Measurements from ENCODE around the gene ANK2. TPM values are rescaled to one million over a fixed set of nuclear protein-coding genes. Genes with fewer than 3 reads are reported as not detected.
"Not testable (repeated sequence)": the region's sequence is repeated elsewhere in the genome, so short reads cannot be mapped to it uniquely, and the experiment has no call there.

Gene ANK2
- total RNA-seq, 1 experiment from 2014 or later = 5.6 TPM

DNA sequence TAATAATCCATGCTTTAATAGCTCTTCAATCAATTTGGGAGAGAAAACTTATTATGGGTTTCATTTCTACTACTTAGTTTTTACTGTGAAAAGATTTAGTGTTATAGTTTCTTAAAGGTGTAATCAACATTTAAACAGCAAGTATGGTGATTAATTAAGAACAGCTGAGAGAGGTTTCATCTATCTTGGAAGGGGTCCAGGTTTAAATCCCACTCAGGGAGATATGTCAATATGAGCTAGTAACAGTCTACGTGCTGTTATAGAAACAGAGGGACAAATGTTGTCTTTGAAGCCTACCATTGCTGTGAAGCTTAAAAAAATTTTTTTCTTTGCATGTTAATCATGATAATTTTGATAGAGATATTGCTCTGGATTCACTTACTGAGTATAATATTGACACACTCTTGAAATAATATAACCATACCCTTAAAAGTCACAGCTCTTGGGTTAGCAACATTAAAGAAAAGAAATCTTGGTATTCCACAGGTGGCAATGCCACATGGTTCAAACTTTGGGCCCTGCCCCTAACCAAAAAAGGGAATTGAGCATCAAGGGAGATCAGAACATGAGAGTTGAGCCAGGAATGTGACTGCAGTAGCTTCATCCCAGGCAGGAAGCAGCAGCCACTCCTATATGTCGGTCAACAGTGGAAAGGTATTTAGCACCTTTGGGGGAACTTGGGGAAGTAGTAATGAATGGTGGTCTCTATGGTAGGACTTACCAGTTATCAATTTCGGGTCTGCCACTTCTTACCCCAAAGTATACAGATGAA lies 107.8 kb downstream of the ANK2 start:
- Histone ChIP-seq H3K4me3 (no peak overlapping the region), H3K36me3 (no peaks in the 10 kb centered on the region), H3K27me3 (no peaks in the 10 kb centered on the region; the same call in 1 of the 2 replicates), H3K9me3 (no peaks in the 10 kb centered on the region)
- no peak for DNase-seq

DNA sequence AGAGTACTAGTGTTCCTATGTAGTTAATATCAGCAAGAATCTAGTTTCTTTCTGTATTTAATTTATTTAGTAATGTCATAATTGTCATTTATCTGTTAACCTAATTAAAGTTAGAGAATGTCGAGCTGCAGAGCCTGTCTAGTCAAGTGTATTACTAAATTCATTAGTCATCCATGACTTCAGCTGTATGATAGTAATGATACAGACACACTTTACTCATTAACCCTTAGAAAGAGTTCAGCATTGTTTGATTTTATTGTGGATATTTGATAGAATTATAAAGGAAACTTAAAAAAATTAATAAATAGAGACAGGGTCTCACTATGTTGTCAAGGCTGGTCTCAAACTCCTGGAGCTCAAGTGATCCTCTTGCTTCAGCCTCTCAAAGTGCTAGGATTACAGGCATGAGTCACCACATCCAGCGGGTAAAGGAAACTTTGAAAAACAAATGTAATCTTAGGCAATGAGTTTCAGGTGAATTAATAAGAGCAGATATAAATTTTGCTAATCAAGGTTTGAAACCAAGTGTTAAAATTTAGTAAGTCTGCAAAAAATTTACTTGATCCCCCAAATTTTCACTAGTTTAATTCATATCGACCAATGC lies 110.6 kb downstream of the ANK2 start:
- no peaks in the 10 kb centered on the region for H3K9me3 ChIP-seq
- no peak for DNase-seq
- no peaks in the 10 kb centered on the region for H3K36me3 ChIP-seq
- no peaks in the 10 kb centered on the region for H3K27me3 ChIP-seq
- no peak overlapping the region for H3K4me3 ChIP-seq

GRCh38 chr4:113160548-113160947 lies 111.1 kb downstream of the ANK2 start:
- DNase-seq = no peak
- Histone ChIP-seq H3K4me3 (no peak overlapping the region), H3K9me3 (no peaks in the 10 kb centered on the region), H3K36me3 (no peaks in the 10 kb centered on the region), H3K27me3 (no peaks in the 10 kb centered on the region)

DNA sequence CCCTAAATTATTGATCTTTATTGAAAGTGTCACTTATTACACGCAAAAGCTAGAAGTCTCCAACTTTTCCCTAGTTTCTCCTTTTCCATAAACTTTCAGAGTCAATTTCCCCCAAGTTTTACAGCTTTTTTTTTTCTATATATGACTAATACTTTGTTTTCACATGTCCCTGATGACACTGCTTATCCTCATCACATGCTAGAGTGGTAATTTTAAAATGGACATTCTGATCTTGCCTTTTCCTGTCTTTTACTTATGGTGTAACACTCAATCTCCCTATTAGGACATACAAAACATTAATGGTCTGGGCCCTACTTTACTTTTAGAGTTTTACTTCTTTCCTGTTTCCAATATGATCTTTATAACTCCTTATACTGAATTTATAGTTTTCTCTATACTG lies 112.6 kb downstream of the ANK2 start:
- no peak for DNase-seq
- no peak overlapping the region for H3K4me3 ChIP-seq
- no peaks in the 10 kb centered on the region for H3K27me3 ChIP-seq
- no peaks in the 10 kb centered on the region for H3K36me3 ChIP-seq
- no peaks in the 10 kb centered on the region for H3K9me3 ChIP-seq

- Histone ChIP-seq H3K27me3 (no peaks in the 10 kb centered on the region), H3K36me3 (no peaks in the 10 kb centered on the region), H3K4me3 (no peak overlapping the region), H3K9me3 (no peaks in the 10 kb centered on the region)
- no peak for DNase-seq
Observed at GRCh38 chr4:113169368-113169767, 119.9 kb downstream of the ANK2 start.

DNA sequence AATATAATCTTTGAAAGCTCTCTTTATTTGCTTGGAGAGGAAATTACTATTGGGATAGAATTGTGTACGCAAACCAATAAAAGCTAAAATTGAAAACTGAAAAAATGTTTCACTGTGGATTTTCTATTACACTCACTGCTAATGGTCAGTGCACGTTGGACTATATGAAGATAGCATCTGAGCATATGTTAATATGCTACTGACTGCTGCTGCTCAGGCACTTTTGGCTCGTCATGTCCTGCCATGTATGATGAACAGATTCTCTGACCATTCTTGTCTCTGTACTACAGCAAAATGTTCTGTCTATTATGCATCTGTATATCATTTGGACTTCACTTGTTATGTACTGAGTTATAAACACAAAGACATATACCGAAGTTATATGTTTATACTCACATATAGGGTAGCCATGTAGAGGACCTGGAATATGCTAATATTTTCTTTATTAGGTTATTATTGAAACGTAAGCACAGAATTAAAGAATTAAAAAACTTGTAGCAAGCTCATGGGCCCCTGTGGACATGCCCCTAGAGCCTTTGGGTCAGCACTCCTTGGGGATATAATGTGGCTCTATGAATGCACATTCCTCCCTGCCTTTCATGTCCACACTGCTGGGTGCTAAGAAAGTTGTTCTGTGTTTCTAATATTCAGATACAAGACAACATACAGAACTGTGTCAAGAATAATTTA lies 120.8 kb downstream of the ANK2 start:
- Histone ChIP-seq H3K27me3 (no peaks in the 10 kb centered on the region), H3K36me3 (no peaks in the 10 kb centered on the region), H3K9me3 (no peaks in the 10 kb centered on the region), H3K4me3 (no peak overlapping the region)
- no peak for DNase-seq

- Histone ChIP-seq H3K27me3 (no peaks in the 10 kb centered on the region), H3K4me3 (no peak overlapping the region), H3K36me3 (no peaks in the 10 kb centered on the region), H3K9me3 (no peaks in the 10 kb centered on the region)
- DNase-seq = no peak
Observed at GRCh38 chr4:113170805-113171468, 121.5 kb downstream of the ANK2 start.

DNA sequence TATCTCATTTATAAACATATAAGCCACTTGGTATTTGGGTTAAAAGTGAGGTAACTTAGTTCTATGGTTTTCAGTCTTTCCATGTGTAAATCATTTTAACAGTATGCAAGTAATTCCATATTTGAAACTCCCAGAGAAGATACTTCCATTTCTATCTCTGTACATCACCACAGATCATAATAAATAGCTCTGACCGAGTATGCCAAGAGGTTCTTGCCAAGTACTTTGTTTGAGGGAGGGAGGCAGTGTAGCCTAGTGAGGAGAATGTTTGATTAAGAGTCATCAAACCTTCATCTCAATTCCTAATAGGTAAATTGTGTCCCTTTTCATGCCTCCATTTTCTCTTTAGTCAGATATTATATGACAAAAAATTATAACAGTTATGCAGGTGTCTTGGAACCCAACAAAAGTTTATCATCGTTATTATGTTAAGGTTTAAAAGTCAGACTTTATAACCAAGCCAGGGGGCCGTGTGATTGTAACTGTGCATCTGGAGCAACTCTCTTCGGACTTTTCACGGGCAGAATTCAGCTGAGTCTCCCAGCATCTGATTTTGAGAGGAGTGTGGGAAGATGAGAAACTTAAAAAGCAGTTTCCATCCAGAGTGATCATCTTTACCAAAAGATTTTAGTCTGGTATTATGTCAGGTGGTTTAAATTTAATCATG lies 123.8 kb downstream of the ANK2 start:
- no peaks in the 10 kb centered on the region for H3K36me3 ChIP-seq
- H3K27me3 ChIP-seq = no peaks in the 10 kb centered on the region
- no peak overlapping the region for H3K4me3 ChIP-seq
- H3K9me3 ChIP-seq = no peaks in the 10 kb centered on the region
- DNase-seq = no peak

- DNase-seq = no peak
- Histone ChIP-seq H3K4me3 (no peak overlapping the region), H3K9me3 (no peaks in the 10 kb centered on the region), H3K27me3 (no peaks in the 10 kb centered on the region), H3K36me3 (no peaks in the 10 kb centered on the region)
Observed at GRCh38 chr4:113173793-113174264, 124.4 kb downstream of the ANK2 start.

GRCh38 chr4:113179091-113179490 lies 129.6 kb downstream of the ANK2 start:
- H3K9me3 ChIP-seq = no peaks in the 10 kb centered on the region
- no peak for DNase-seq

DNA sequence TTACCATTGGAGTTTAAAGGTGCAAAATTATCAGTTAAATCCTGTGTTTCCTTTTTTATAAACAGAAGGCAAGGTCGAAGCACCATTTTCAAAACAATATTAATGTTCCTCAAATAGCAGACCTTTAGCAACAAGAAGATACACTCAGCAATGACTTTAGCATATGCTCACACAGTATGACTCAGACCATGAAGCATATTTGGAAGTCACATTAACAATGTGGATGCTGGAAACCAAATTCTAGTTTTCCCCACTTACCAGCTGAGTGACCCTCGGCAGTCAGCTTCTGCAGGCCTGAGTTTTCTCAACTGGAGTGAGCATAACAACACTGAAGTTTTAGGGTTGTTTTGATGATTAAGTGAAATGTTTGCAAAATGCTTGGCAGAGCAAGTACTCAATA lies 130.5 kb downstream of the ANK2 start:
- H3K4me3 ChIP-seq = no peak overlapping the region
- H3K9me3 ChIP-seq = no peaks in the 10 kb centered on the region
- H3K36me3 ChIP-seq = no peaks in the 10 kb centered on the region
- no peaks in the 10 kb centered on the region for H3K27me3 ChIP-seq
- DNase-seq = no peak

More at GRCh38 chr4:113179091-113179490, 129.6 kb downstream of the ANK2 start:
- no peak overlapping the region for H3K4me3 ChIP-seq
- no peaks in the 10 kb centered on the region for H3K36me3 ChIP-seq
- H3K27me3 ChIP-seq = no peaks in the 10 kb centered on the region

GRCh38 chr4:113181289-113182007 lies 132.0 kb downstream of the ANK2 start:
- Histone ChIP-seq H3K36me3 (no peaks in the 10 kb centered on the region), H3K9me3 (no peaks in the 10 kb centered on the region), H3K4me3 (no peak overlapping the region), H3K27me3 (no peaks in the 10 kb centered on the region)
- no peak for DNase-seq

GRCh38 chr4:113183032-113183605 lies 133.7 kb downstream of the ANK2 start:
- H3K27me3 ChIP-seq = no peaks in the 10 kb centered on the region
- no peaks in the 10 kb centered on the region for H3K36me3 ChIP-seq
- H3K4me3 ChIP-seq = no peak overlapping the region
- DNase-seq = no peak
- H3K9me3 ChIP-seq = no peaks in the 10 kb centered on the region

DNA sequence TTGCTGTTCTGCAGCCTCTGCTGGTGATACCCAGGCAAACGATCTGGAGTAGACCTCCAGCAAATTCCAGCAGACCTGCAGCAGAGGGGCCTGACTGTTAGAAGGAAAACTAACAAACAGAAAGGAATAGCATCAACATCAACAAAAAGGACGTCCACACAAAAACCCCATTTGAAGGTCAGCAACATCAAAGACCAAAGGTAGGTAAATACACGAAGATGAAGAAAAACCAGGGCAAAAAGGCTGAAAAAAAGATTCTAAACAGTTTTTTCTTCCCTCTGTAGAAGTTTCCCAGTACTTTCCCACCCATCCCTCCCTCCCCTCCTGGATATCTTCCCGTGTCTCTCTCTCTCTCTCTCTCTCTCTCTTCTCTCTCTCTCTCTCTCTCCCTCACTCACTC lies 136.8 kb downstream of the ANK2 start:
- DNase-seq, H3K9me3 ChIP-seq, H3K27me3 ChIP-seq, H3K36me3 ChIP-seq, H3K4me3 ChIP-seq: not testable (repeated sequence)

DNA sequence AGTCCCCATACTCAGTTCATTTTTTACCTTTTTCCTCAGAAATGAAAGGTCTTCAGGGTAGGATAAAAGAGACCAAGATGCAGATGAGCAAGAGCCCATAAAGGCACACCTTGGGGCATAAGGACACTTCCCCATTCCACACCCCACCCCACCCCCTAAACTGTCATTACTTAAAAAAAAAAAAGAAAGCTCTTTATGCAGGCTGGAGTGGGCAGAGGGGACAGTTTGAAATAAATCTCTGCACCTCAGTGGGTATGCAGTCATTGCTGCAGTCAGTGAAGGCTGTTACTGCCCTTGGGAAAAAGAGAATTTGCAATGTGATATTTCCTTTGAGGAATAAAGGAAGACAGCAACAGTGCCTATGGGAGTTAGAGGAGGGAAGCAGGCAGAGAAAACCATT lies 137.5 kb downstream of the ANK2 start:
- Histone ChIP-seq H3K27me3 (no peaks in the 10 kb centered on the region), H3K36me3 (no peaks in the 10 kb centered on the region), H3K4me3 (no peak overlapping the region), H3K9me3 (no peaks in the 10 kb centered on the region)
- no peak for DNase-seq

- Histone ChIP-seq H3K4me3 (no peak overlapping the region), H3K27me3 (no peaks in the 10 kb centered on the region), H3K36me3 (no peaks in the 10 kb centered on the region), H3K9me3 (no peaks in the 10 kb centered on the region)
- no peak for DNase-seq
Observed at GRCh38 chr4:113187358-113187757, 137.9 kb downstream of the ANK2 start.
